ENCODE data around the gene DNAH2. TPM values are rescaled to one million over a fixed set of nuclear protein-coding genes. Genes with fewer than 3 reads are reported as not detected.

Gene DNAH2
- total RNA-seq, 1 donor from 2014 or later, result 0.31 TPM

- no peak for ATAC-seq
- no peak for DNase-seq (ENCODE audit: low spot score)
- intact Hi-C loops (cut with DNase I), result loop anchor here (5.0 kb wide), 1 partner anchor 87 kb away; no protein-coding TSS in a partner anchor
Observed at GRCh38 chr17:7700510-7700909, 17.0 kb upstream of the DNAH2 start.

DNA sequence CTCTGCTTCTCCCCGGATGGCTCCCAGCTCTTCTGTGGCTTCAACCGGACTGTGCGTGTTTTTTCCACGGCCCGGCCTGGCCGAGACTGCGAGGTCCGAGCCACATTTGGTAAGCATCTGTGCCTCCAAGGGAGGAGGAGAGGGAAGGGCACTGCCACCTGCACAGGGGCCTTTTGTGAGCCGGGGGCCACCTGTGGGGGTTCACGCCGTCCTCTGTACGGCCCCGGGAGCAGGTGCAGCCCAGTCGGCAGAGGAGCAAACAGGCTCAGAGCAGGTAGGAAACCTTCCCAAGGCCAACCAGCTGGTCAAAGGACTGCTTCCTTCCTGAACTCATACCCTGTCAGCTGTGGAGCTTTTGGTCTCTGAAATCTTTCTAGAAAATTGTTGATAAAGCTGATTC is 15.9 kb upstream of the DNAH2 start:
- no peak for DNase-seq (ENCODE audit: low spot score)
- intact Hi-C loops (cut with DNase I), result loop anchor here (5.0 kb wide), 1 partner anchor 86 kb away; no protein-coding TSS in a partner anchor
- no peak for ATAC-seq

GRCh38 chr17:7702776-7703175 is 14.8 kb upstream of the DNAH2 start:
- intact Hi-C loops (cut with DNase I), result loop anchor here (5.0 kb wide), 1 partner anchor 85 kb away; no protein-coding TSS in a partner anchor
- ATAC-seq (no peak), DNase-seq (ENCODE audit: low spot score) (no peak)

GRCh38 chr17:7703584-7704479 is 13.7 kb upstream of the DNAH2 start:
- intact Hi-C loops (cut with DNase I), result loop anchor here (5.0 kb wide), 1 partner anchor 83 kb away; no protein-coding TSS in a partner anchor
- ATAC-seq (peak; percentile 35), DNase-seq (ENCODE audit: low spot score) (no peak)

DNA sequence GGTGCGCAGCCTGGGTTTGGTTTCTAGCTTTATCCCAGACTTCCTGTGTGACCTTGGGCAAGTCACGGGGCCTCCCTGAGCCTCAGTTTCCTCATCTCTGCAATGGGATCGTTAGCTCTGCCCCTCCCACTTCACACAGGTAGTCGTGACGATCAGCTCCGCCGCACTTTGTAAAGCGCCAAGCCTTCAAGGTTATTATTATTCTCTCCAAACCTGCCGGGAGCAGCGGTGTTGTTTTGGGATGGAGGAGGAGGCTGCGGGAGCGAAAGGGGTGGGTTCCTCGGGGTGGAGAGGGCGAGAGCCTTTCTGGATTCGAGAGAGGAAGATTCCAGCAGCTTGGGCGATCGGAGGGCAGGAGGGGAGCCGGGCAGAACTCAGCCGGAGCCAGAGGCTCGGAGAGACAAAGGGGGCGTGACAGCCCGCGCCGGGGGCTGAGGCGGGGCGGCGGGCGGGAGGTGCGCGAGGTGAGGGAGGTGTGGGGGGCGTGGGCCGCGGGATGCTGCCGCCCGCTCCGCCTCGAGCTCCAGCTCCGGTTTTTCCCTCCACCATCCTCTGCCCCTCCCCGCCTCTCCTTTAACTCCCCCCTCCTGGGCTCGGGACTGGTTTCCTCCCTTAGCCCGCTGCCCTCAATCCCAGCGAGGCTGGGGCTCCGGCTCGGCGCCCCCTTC is 12.8 kb upstream of the DNAH2 start, which contains the start of gene EFNB3:
Gene EFNB3 (plus strand): TSS at position 602 of the 668 bp plus-strand sequence. CDS start 397 bp downstream, outside the sequence.
- DNase-seq (ENCODE audit: low spot score) (no peak), ATAC-seq (no peak)
- intact Hi-C loops (cut with DNase I), result loop anchor here (5.0 kb wide), 1 partner anchor 83 kb away; no protein-coding TSS in a partner anchor

- DNase-seq (ENCODE audit: low spot score) (no peak), ATAC-seq (no peak)
Observed at GRCh38 chr17:7705269-7706255, 12.0 kb upstream of the DNAH2 start.

DNA sequence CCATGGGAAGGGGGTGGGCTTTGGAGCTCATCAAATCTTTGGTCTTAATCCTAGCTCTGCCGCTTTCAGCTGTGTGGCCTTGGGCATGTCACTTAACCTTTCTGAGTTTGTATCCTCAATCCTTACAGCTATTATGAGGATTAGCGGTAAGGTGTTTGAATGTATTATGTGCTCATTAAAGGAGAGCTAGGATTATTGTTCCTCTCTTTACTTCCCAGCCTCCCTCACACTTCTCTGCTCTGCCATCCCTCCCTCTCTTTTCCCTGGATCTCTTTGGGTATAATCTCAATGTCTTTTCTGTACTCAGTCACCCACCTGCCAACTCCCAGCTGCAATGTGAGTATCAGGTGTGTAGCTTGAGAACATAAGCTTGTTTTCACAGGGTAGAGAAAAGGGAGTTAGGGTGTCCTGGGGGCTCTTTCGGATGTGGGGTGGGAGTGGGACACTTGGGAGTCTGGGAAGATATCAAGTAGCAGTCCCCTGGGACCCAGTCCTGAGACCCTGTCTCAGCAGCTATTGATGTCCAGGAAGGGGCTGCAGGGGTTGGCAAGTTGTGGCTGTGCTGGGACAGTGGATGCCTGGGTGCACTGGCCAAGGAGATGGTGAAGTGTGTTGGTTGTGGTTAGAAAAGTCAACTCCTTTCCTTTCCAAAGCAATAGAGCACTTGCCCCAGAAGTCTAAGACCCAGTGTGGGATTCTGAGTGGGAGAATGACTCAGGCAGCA is 10.8 kb upstream of the DNAH2 start:
- DNase-seq (ENCODE audit: low spot score), result no peak
- intact Hi-C loops (cut with DNase I), result no loop called here
- ATAC-seq, result no peak

More at GRCh38 chr17:7705269-7706255, 12.0 kb upstream of the DNAH2 start:
- intact Hi-C loops (cut with DNase I), result no loop called here

GRCh38 chr17:7707446-7707845 is 10.1 kb upstream of the DNAH2 start:
- DNase-seq (ENCODE audit: low spot score) (no peak), ATAC-seq (no peak)
- intact Hi-C loops (cut with DNase I), result no loop called here

GRCh38 chr17:7707858-7708750 is 9.4 kb upstream of the DNAH2 start:
- DNase-seq (ENCODE audit: low spot score) (no peak), ATAC-seq (no peak)
- intact Hi-C loops (cut with DNase I), result no loop called here

GRCh38 chr17:7709031-7709430 is 8.5 kb upstream of the DNAH2 start:
- no peak for ATAC-seq
- no peak for DNase-seq (ENCODE audit: low spot score)
- intact Hi-C loops (cut with DNase I), result no loop called here

DNA sequence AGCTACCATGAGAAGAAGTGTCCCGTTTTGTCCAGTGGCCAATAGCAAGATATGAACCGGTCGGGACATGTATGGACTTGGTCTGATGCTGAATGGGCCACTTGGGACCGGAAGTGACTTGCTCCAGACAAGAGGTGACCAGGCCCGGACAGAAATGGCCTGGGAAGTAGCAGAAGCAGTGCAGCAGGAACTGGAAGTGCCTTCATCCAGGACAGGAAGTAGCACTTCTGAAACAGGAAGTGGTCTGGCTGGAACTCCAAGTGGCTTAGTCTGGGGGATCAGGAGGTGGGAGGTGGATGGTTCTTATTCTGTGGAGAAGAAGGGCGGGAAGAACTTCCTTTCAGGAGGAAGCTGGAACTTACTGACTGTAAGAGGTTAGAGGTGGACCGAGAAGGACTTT is 7.2 kb upstream of the DNAH2 start:
- DNase-seq (ENCODE audit: low spot score), result no peak
- intact Hi-C loops (cut with DNase I), result no loop called here
- ATAC-seq, result no peak

DNA sequence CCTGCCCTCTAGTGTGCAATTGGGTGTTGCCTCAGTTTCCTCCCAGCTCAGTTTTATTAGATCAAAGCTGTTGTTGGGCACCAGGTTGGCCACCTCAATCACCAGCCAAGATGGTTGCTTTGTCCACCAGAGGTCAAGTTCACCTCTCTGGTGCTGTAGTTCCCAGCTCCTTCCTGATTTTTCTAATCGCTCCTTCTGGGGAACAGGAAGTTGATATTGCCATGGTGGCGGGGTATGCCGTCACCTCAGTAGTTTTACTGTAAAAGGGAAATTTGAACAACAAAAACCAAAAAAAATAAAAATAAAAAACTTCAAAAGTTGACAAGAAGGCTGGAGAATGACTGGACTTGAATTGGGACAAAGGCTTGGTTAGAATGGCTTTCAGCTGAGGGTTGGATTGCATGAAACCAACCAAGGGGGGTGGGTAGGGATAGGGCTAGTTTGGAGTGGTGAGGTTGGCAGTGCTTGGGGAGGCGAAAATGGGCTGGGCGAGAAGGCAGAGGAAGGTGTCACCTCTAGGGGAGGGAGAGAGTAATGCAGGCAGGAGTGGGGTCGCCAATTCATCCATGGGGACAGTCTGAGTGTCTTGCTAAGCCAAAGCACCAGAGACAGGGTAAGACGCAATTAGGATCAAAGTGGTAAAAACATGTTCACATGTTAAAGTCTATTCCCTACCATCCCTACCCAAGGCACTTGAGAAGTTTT is 6.3 kb upstream of the DNAH2 start:
- intact Hi-C loops (cut with DNase I), result no loop called here
- ATAC-seq (no peak), DNase-seq (ENCODE audit: low spot score) (no peak)

DNA sequence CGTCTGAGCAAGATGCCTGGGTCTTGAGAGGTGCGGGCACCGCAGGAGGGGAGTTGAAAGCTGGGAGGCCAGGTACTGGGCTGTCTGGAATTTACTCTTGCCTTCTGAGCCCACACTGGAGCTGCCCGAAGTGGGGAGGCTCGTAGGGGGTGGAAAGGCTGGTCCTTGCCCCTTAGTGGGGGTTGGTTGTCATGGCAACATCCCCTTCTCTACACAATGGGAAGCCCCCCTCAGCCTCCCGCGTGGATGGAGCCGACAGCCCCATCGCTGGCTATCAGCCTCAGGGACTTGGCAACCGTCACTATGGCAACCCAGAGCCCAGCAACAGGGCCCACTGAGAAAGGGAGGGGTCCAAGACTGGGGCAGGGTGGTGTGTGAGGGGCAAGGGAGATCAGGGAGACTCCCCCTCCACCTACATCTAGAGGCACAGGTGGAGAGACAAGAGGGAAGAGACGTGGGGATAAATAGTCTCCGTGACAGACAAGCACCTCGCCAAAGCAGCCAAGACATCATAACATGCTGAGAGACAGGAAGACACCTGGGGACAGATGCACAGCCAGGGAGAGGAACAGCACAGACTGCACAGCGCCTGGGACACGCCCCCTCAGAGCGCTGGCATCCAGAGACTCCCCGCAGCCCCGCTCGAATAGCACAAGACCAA is 5.3 kb upstream of the DNAH2 start:
- no peak for ATAC-seq
- no peak for DNase-seq (ENCODE audit: low spot score)

GRCh38 chr17:7713782-7714181 is 3.8 kb upstream of the DNAH2 start:
- intact Hi-C loops (cut with DNase I), result no loop called here
- ATAC-seq (no peak), DNase-seq (ENCODE audit: low spot score) (no peak)

More for the DNA sequence above, 5.3 kb upstream of the DNAH2 start:
- intact Hi-C loops (cut with DNase I), result no loop called here

- no peak for ATAC-seq
- intact Hi-C loops (cut with DNase I), result no loop called here
- DNase-seq (ENCODE audit: low spot score), result no peak
Observed at GRCh38 chr17:7714721-7715594, 2.6 kb upstream of the DNAH2 start.

All from sciatic nerve (tissue), 2 donors.